T-helper 22 cell (primary cell): ENCODE results near the gene TBC1D16.
A peak's percentile ranks its signal among the peaks of the same experiment; 100 is the strongest.
"Not testable (repeated sequence)": the region's sequence is repeated elsewhere in the genome, so short reads cannot be mapped to it uniquely, and the experiment has no call there.

Experiments
- DNase-seq: peaks from one replicate; pipeline ENCODE4 v3.0.0-alpha.2; 2020; ENCODE audit warnings: low read depth

Gene TBC1D16

DNA sequence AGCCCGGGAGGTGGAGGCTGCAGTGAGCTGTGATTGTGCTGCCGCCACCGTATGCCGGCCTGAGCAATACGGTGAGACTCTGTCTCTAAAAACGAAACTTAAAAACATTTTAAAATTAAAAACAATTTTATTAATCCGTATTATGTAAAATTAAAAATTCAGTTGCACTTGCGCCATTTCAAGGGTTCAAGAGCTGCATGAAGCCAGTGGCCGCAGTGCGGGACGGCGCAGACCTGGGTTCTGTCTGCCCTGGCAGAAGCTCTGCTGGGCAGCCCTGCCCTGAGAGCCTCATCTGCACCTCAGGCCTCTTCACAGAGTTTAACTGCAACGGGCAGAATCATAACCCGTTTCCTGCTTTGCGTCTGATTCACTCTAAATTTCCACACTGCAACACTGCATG lies 31.7 kb downstream of the TBC1D16 start:
- no peak for DNase-seq

DNA sequence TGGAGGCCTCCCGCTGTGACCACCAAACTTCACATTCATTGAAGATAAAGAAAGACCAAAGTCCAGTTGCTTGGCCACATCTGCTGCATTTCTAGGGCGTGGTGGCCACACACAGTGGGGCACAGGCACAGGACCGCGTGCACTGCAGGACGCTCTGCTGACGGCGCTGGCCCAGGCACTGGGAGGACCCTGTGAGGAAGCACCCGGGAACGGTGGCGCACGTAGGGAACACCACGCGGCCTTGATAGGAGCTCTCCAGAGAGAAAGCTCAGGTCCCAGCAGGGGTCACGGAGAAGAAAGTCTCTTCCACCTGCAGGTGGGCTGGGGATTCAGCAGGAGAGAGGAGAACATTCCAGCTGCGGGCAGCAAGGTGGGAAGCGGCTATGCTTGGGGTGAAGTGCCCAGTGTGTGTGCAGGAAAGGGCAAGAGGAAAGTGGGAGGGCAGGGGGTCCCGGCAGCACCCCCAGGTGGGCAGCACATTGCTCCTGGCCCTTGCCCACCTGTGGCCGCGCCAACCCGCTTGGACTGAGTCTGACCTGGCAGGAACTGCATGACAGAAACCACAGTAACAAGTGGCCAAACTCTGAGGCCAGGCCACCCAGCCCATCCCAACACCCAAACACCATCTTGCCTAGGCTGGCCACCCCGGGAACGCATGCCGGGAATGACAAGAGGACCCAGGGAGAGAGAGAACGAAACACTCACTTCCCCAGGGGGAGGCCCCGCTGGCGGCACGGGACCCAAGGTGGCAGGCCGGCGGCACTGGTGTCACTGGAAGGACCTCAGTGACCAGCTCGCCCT lies 32.8 kb downstream of the TBC1D16 start:
- DNase-seq = no peak

DNA sequence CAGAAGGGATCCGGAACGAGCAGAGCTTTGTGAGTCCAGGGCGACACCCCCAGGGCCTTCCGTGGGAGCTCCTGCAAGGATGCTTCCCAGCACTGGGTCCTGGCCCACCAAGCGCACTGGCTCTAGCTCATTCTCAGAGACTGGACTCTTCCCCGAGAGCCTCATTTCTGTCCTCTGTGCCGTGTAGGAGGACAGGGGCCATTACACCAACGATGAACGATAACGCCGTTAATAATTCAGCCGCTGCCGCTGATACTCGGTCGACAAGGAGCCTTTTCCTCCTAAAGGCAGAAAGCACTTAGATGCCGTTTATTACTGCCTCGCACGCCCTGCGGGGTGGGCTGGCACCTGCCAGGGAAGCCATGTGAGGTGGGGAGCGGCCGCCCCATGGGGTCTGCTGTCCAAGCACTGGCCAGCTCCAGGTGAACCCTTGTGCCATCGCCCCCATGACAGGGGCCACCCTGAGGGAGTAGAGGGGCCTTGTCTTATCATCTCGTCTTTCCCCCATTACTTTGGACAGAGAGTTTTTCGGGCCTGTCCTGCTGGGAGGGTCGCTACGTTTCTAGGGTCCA lies 33.5 kb downstream of the TBC1D16 start:
- DNase-seq = no peak

DNA sequence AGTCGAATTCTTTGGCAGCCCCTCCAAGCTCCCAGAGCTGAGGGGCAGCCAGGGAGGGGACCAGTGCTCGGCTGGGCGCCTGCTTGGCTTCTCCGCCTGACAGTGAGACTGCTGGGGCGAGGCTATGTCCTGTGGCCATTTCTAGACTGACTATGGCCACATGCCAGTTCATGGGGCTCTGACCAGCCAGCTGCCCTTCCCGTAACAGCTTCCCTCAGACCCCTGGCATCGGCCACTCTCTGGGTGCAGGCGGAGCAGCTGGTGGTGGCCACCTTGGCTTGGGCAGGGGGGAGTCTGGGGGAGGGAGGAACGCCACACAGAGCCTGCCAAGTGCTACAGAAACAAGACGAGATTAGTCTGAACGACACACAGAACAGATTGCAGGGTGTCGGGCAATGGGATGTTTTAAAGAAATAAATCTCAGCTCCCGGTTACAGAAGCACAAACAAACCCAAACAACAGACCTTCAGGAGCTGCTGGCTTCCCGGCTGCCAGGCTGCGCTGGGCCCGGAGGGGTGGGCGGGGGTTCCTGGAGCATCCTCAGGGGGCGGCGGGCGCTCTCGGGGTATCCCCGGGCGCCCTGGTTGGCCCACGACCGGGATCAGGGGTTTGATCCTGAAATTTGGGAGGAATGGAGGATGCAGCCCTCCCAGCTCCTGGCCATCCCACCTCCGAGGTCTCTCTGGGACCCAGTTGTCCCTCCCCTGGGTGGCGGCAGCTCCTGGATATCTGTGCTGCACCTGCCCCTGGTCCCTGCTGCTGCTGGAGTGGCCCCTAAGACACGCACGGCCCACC lies 34.5 kb downstream of the TBC1D16 start:
- DNase-seq = no peak

- DNase-seq = no peak
Observed at GRCh38 chr17:80000136-80000535, 35.5 kb downstream of the TBC1D16 start.

DNA sequence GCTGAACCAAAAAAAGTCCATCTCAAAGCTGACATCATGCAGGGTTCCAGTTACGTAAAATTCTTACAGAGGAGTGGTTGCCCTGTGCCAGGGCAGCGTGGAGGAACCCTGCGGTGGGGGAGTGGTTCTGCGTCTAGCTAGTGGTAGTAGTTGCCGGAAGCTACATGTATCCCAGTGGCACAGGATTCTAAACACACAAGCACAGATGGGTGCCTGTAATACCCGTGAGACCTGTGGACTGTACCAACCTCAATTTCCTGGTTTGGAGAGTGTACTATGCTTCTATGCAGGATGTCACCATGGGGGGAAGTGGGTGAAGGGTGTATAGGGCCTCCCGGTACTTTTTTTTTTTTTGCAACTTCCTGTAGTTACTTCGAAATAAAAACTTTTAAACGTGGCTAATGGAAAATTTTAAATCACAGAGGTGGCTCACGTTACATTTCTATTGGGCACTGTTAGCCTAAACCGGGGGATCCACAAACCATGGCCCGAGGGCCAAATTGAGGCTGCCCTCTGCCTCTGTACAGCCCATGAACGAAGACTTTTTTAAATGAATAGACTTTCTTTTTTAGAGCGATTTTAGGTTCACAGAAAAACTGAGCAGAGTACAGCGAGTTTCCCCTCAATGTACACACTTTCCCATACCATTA lies 38.5 kb downstream of the TBC1D16 start:
- DNase-seq = peak; percentile 76

GRCh38 chr17:79996291-79996690 lies 39.4 kb downstream of the TBC1D16 start:
- no peak for DNase-seq

- DNase-seq = no peak
Observed at GRCh38 chr17:79995696-79996095, 40.0 kb downstream of the TBC1D16 start.

DNA sequence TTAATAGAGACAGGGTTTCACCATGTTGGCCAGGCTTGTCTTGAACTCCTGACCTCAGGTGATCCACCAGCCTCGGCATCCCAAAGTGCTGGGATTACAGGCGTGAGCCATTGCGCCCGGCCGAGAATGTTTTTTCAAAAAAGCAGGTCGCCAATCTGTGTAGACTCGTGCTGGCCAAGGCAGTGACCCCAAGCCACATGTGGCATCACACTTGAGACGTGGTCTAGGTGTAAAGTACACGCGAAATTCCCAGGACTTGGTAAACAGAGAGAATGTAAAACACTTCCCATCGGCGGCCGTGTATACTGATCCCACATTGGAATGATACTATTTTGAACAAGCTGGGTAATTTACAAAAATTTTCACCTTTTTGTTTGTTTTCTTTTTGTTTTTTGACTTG lies 41.1 kb downstream of the TBC1D16 start:
- no peak for DNase-seq

- not testable (repeated sequence) for DNase-seq
Observed at GRCh38 chr17:79994228-79994569, 41.5 kb downstream of the TBC1D16 start.

DNA sequence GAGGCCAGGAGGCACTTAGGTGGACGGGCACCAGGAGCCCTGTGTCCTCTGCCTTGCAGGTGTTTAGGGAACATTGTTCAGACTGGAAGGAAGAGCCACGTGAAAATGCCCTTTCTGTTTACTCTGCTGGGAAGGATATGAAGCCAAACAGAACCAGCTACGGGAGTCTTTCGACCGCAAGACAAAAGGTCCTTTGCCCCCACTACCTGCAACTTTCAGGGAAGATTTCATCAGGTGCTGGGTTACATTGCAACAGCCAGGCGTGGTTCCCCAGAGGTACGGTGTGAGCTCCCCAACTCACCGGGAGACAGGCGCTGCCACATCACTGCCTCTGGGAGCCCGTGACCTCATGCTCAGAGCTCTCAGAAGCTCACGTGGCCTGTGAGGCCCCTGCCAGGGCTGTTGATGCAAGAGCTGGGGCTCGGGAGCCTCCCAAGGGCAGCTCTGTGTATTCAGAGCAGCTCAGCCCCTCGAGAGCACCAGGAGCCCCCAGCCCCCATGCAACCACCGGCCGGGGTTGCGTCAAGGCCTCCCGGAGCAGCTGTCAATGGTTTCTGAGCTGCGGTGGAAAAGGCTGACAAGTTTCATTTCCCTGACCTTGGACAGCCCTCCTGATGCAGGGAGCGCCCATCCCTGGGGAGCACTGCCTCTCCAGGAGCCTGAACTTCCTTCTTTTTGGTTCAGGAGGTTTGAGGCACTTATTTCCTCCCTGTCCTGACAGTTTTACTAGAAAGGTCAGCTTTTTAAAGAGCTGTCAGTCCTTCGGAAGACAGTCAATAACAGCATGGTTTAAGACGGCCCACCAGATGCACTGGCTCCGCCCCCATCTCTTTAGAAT lies 42.1 kb downstream of the TBC1D16 start:
- DNase-seq = no peak

DNA sequence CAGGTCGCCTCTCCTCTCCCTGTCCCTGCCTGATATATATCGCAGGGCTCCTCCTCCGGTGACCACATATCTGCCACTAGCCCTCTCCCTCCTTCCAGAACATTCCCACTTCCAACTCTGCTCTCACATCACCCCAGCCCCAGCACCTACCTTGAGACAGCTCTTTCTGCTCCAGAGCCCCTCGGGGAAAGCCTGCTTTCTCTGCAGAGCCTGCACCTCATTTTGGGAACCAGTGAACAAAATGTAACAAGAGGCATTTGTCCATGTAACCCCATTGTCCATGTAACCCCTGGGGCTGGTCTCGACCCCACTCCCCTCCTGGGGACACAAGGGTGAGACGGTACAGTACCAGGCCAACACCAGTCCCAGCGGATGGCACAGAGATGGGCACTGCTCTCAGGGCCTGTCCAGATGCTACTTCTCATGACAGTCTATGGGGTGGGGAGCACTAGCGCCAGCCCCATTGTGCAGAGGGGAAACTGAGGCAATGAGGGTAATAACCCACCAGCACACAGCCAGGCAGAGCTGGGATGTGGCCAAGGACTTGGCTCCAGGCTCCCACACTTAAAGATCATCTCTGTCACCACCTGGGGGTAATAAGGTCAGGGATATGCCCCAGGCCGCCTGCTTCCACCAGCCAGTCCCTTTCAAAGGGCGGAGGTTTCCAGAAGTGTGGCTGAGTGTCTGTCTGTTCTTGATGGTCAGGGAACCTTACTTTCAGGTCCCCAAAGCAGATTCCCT lies 42.9 kb downstream of the TBC1D16 start:
- no peak for DNase-seq

- no peak for DNase-seq
Observed at GRCh38 chr17:79991924-79992648, 43.6 kb downstream of the TBC1D16 start.

DNA sequence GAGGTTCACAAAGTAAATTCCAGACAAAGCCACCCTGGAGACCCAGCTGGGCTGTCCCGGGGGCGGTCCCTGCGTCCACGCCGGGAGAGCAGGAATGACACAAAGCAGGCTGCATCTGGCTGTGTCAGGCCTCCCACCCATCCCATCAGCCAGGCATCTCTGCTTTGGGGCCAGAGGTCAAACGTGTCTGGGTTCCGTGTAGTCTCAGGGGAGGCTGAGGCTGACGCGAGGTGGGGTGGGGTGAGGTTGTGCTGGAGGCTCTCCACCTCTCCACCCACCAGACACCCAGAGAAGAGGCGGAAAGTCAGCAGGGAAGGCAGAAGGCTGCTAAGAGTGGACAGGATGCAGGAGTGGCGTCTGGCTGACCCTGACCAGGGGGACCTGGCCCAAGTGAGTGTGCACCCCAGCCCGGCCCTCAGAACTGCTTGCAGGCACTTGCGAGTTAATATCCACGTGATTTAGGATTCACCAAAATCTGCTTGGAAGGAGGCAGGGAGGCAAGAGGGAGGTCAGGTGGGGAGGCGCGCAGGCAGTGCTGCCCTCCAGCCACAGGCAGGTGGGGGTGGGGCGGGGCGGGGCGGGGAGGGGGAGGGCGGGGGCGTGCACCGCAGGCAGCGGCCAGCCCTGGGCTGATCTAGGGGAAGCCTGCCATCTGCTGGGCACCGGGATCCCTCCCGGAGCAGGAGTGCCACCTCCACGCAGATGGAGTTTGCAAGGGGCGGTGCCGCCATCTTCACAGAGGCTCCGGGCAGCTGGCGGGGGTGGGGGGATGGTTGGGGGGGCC lies 44.3 kb downstream of the TBC1D16 start:
- DNase-seq = peak; percentile 60

GRCh38 chr17:79990704-79991103 lies 45.0 kb downstream of the TBC1D16 start:
- DNase-seq = no peak

GRCh38 chr17:79990051-79990592 lies 45.5 kb downstream of the TBC1D16 start:
- no peak for DNase-seq

- no peak for DNase-seq
Observed at GRCh38 chr17:79989106-79989835, 46.4 kb downstream of the TBC1D16 start.

DNA sequence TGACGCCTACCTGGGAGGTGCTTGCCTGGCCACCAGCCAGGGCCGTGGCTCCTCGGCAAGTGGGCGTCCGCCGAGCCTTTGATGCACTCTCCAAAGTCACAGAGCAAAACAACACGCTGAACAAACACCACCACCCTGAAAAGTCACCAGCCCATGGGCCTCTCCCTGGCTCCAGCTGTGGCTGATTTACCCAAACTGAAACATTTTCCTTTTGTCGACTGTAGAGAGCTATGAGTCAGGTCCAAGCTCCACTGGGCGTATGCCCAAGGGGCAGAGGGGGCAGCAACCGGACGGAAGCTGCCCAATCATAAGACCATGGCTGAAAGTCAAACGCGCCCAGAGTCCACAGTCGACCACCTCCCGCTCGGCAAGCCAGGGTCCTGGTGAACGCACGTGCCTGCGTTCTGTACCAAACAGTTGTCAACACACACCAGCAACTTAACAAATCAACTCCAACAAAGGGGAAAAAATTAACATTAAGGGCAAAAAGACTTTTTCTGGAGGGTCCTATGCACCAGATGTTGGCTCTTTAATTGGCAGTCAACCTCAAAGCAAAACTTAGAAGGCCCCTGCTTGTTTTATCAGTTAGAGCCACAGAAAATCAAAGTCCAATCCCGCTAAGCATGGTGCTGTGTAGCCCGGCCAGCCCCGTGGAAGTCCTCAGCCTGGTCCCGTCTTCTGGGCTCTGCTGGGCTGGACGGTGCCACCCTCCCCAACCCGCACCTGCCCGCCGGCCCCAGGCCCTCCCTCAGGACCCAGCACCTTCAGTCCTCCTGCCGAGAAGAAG lies 47.3 kb downstream of the TBC1D16 start:
- no peak for DNase-seq
